ENCODE results near the gene ARL5B.
A peak's percentile ranks its signal among the peaks of the same experiment; 100 is the strongest.

Gene ARL5B

GRCh38 chr10:18690541-18690940 is 31.3 kb downstream of the ARL5B start:
- in situ Hi-C loops (cut with HindIII; ENCODE audit: low sequenced_read_pairs): no loop called here
- DNase-seq (ENCODE audit: low read depth, low spot score): no peak
- H3K4me3 ChIP-seq (ENCODE audit: low read depth, low read length): no peak overlapping the region
- TF ChIP-seq CTCF (IDR thresholded peaks at IDR 0.05; ENCODE audit: low read depth, low read length): no peak

GRCh38 chr10:18699849-18700840 is 40.9 kb downstream of the ARL5B start:
- in situ Hi-C loops (cut with HindIII; ENCODE audit: low sequenced_read_pairs): no loop called here
- no peak overlapping the region for H3K4me3 ChIP-seq (ENCODE audit: low read depth, low read length)
- no peak for DNase-seq (ENCODE audit: low read depth, low spot score)
- TF ChIP-seq CTCF (IDR thresholded peaks at IDR 0.05; ENCODE audit: low read depth, low read length): no peak

- no peak for DNase-seq (ENCODE audit: low read depth, low spot score)
These were observed 44.3 kb downstream of the ARL5B start for GRCh38 chr10:18703521-18703920.

GRCh38 chr10:18710201-18710653 is 51.0 kb downstream of the ARL5B start:
- no peak overlapping the region for H3K4me3 ChIP-seq (ENCODE audit: low read depth, low read length)
- no peak for TF ChIP-seq CTCF (IDR thresholded peaks at IDR 0.05; ENCODE audit: low read depth, low read length)
- DNase-seq (ENCODE audit: low read depth, low spot score): no peak
- in situ Hi-C loops (cut with HindIII; ENCODE audit: low sequenced_read_pairs): no loop called here

More at GRCh38 chr10:18703521-18703920, 44.3 kb downstream of the ARL5B start:
- in situ Hi-C loops (cut with HindIII; ENCODE audit: low sequenced_read_pairs): no loop called here
- no peak overlapping the region for H3K4me3 ChIP-seq (ENCODE audit: low read depth, low read length)
- no peak for TF ChIP-seq CTCF (IDR thresholded peaks at IDR 0.05; ENCODE audit: low read depth, low read length)

- no peak for TF ChIP-seq CTCF (IDR thresholded peaks at IDR 0.05; ENCODE audit: low read depth, low read length)
- in situ Hi-C loops (cut with HindIII; ENCODE audit: low sequenced_read_pairs): no loop called here
- H3K4me3 ChIP-seq (ENCODE audit: low read depth, low read length): no peak overlapping the region
- peak; percentile 88 for DNase-seq (ENCODE audit: low read depth, low spot score)
These were observed 53.8 kb downstream of the ARL5B start for GRCh38 chr10:18713077-18713476.

- TF ChIP-seq CTCF (IDR thresholded peaks at IDR 0.05; ENCODE audit: low read depth, low read length): no peak
- DNase-seq (ENCODE audit: low read depth, low spot score): no peak
- H3K4me3 ChIP-seq (ENCODE audit: low read depth, low read length): no peak overlapping the region
- in situ Hi-C loops (cut with HindIII; ENCODE audit: low sequenced_read_pairs): no loop called here
These were observed 59.8 kb downstream of the ARL5B start for GRCh38 chr10:18718991-18719390.

Measured in astrocyte of the spinal cord (primary cell).